Activated gamma-delta T cell treated with anti-CD3 and anti-CD28 coated beads, Interleukin-2, amount 50 U/mL, for 16 hours (primary cell): ENCODE measurements around the gene PTPRN2.
"Not testable (repeated sequence)": the region's sequence is repeated elsewhere in the genome, so short reads cannot be mapped to it uniquely, and the experiment has no call there.

Source experiments
- DNase-seq: peaks from one replicate; pipeline ENCODE4 v3.0.0-alpha.2; 2020; ENCODE audit warnings: low read depth

The PTPRN2 gene

DNA sequence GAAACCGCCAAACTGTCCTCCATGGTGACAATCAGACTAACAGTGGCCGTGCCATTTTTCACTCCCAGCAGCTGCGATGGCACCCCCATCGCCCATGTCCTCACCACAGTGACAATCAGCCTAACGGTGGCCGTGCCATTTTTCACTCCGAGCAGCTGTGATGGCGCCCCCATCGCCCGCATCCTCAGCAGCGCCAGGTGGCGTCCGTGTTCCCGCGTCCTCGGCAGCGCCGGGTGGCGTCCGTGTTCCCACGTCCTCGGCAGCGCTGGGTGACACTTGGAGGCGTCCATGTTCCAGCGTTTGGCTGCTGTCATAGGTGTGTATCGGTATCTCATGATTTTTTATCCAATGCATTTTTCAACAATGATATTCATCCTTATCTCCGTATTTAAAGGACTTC is 267.3 kb downstream of the PTPRN2 start:
- DNase-seq = no peak

DNA sequence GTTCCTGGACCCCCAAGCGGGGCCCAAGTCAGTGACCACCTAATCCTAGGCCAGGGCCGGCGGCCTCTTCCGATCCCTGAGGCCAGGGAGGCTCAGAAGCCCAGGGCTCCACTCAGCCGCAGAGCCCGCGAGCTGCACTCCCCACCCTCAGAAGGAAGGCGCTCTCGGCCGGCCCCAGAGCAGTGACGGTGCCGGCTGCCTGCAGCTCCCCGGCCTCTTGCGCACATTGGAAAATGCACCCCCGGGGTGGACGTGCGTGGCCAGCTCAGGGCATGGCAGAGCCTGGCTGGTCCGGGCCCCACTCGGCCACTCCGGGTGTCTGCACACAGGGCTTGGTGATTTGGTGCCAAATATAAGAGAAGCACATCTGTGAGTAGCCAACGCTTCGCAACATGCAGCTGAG is 269.1 kb downstream of the PTPRN2 start:
- no peak for DNase-seq

DNA sequence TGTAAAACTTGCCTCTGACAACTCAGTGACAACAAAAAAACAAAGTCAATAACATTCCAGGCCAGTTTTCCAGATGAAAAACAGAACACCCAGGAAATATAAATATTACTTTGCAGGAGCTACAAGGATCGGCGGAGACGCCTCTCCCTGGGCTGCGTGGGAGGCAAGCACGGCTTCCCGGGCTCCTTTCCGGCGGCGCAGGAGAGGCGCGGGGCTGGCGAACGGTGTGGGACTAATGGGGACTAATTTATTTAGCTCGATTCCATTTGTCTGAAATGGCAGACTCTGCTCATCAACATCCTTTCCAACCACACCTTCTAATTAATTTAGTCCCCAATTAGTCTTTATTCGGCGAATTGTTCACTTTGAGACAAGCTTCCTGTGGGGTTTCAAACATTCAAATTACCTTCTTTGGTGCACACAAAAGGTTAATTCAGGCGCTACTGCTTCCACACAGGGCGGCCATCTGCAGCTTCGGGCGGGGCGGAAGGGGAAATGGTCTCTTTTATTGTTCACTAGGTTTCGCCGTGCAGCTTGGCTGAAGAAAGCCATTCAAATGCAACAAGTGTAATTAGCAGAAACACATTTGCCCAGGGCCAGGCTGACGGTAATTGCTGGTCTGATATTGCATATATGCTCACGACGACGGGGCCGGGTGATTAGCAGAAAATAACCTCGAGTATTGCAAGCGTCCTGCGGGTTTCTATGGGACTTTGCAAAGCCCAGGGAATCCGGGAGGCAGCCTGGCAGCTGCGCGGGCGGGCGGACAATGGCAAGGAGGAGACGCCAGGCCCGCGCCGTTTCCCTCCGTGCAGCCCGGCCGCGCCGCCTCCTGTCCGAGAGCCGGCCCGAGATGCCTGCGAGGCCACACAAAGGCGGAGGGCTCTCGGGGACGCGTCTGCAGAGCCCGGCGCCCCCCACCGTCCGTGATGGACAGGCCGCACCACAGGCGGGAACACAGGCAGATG is 270.1 kb downstream of the PTPRN2 start:
- no peak for DNase-seq

DNA sequence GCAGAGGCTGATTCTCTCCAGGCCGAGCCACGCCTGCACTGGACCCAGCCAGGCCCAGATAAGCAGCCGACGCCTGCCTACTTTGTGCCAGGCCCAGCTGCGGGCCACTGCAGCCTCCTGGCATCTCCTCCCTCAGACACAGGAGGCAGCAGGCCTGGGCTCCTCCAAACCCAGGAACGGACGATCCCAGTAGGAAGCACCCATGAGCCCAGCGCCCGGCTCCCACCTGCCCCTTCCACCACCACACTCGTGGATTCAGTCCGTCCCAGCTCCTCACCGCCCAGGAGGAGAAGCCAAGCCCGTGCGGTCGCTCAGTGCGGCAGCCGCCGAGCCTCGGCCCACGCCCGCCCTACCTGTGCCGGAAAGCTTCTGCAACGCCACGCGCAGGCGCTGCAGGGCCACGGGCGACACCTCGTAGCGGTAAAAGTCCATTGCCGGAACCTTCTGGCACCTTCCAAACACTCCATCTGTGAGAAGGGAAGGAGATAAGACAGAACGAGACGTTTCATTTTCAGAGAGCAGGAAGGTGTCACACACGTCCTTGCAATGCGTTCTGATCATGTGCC is 271.1 kb downstream of the PTPRN2 start:
- no peak for DNase-seq

DNA sequence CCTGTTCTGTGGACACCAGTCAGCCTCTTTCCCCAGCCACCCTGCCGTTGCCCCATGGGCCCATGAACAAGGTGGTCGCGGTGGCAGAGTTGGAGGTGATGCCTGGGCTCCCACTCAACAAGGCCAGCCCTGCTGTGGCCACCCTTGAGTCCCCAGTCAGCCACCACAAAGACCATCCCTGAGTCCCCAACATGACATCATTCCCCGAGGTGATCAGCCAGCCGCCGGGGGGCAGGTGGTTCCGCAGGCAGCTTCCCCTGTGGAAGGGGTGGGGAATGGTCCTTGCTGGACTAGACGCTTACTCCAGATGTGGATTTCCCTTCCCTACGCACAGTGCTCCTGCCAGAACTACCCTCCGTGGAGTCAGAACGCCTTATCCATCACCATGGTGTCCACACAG is 271.7 kb downstream of the PTPRN2 start:
- DNase-seq = no peak

DNA sequence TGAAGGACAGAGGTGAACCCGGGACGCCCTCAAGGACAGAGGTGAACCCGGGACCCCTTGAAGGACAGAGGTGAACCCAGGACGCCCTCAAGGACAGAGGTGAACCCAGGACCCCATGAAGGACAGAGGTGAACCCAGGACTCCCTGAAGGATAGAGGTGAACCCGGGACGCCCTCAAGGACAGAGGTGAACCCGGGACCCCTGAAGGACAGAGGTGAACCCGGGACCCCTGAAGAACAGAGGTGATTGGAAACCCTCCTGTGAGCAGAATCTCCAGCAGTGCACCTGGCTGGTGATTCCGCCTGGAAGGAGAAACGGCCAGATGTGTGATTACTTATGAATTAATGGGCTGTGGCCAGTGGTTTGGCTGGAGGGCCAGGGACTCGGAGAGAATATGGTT is 272.3 kb downstream of the PTPRN2 start:
- no peak for DNase-seq

DNA sequence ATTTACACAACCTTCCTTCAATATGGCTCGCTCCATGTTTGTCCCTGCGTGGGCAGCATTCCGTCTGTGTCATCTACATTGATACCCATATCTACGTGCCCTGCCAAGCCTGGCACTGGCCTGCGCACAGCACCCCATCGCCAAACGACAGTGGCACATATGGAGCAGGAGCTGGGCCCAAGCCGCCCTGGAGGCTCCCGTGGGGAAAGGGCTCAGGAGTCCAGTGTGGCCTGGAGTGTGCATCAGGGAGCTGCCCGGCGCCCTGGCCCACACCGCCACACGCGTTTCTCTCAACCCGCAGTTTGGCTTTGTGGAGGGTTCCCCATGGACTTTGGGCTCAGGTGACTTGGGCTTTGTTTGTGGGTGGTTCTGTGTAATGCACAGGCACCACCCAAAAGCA is 273.2 kb downstream of the PTPRN2 start:
- DNase-seq = no peak

DNA sequence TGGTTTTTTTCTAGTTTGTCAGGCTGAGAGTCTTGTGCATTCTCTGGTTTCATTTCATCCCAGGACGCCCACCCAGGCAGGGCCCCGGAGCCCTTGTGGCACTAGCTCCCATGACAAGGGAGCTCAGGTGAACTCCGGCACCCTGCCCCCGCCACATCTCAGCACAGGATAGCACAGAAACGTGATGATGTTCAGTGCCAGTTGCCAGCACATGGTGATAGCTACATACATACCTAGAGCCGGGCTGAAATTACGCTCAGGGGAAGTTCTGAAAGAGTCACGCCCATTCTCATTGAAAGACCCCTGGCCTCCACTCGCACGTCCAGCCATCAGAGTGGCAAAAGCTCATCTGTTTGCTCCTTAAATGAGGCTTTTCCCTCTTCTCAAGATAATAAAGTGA is 273.7 kb downstream of the PTPRN2 start:
- DNase-seq = no peak

DNA sequence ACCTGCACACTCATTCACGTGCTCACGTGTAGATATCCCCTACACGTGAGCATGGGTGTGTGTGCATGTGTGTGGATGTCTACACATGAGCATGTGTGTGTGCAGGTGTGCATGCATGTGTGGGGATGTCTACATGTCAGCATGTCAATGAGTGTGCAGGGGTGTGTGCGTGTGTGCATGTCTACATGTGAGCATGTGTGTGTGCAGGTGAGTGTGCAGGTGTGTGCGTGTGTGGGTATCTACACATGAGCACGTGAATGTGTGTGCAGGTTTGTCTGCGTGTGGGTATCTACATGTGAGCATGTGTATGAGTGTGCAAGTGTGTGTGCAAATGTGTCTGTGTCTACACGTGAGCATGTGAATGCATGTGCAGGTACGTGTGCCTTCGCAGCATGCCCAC is 274.8 kb downstream of the PTPRN2 start:
- no peak for DNase-seq

DNA sequence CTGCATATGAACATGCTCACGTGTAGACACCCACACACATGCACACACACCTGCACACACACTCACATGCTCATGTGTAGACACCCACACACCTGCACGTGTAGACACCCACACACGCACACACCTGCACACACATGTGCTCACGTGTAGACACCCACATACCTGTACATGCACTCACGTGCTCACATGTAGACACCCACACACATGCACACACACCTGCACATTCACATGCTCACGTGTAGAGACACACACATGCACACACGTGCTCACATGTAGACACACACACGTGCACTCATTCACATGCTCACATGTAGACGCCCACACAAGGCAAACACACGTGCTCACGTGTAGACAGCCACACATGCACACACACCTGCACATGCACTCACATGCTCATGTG is 275.8 kb downstream of the PTPRN2 start:
- DNase-seq = no peak

DNA sequence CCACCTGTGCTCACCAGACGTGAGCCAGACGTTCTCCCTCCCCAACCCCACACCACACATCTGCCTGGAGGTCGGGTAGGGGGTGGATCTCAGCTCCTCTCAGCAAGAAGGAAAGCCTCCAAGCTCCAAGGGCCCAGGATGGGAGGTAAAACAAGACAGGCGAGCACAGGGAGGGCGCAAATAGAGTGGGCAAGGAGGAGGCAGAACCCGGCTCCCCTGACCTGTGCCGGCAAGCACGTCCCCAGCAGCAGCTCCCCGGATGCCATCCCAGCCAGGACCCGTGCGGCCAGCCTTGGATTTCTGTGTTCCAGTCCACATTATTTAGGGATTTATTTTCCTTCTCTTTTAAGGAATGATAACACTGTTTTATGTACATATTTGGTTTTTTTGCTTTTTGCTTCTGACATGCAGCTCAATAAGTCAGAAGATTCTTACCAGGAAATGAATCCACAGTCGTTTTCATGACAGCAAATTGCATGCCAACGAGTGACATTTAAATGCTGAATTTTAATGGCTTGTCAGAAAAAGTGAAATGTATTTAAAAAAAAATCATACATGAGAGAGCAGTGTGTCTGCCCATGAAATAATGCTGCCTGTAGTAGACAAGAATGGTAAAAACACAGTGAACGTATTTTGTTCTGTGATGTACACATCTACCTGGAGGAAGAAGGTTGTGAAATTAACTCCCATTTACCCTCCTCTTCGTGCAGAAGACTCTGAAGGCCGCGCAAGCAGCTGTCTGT is 276.5 kb downstream of the PTPRN2 start:
- DNase-seq = no peak

DNA sequence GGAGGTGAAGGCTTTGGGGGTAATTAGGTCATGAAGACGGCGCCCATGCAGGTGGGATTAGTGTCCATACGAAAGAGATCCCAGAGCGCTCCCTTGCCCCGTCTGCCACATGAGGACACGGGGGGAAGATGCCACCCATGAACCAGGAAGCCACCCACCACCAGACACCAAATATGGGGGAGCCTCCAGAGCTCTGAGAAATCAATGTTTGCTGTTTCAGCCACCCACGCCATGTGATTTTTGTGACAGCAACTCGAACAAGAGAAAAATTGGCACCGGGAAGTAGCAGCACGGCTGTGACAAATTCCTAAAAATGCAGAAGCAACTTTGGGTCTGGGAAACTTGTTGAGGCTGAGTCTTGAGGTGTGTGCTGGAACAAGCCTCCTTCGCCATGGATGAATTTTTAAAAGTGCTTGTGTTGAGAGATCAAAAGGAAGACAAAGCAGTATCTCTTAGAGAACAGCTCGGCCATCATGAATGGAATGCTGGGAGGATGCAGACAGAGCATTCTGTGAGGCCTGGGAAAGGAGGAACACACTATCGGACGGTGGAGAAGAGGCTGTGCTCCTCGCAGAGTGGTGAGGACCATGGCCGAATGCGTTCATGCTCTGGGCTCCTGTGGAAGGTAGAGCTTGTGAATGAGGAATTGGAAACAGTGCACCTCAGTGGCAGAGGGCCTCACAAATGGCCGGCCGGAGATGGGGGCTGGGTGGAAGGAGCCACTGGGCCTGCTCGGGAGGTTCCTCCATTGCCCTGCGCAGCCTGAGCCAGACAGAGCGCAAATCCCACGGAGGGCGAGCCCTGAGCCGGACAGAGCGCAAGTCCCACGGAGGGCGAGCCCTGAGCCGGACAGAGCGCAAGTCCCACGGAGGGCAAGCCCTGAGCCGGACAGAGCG is 277.5 kb downstream of the PTPRN2 start:
- DNase-seq = no peak

DNA sequence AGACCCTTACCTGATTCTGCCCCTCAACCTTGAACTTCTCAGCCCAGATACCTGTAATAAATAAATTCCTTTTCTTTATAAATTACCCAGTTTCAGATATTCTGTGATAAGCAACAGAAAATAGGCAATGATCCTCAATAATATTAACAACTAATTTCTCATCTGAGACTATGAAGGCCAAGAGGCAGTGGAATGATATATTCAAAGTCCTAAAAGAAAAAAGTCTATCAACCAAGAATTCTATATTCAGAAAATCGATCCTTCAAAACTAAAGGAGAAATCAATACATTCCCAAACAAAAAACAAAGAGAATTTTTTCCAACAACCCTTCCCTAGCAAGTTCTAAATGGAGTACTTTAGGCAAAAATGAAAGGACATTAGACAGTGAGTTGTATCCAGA is 279.6 kb downstream of the PTPRN2 start:
- DNase-seq = no peak

DNA sequence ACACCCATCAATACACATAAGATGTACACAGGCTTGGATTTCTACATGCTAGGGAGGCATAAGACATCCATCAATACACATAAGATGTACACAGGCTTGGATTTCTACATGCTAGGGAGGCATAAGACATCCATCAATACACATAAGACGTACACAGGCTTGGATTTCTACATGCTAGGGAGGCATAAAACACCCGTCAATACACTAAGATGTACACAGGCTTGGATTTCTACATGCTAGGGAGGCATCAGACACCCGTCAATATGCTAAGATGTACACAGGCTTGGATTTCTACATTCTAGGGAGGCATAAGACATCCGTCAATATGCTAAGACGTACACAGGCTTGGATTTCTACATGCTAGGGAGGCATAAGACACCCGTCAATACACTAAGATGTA is 283.6 kb downstream of the PTPRN2 start:
- not testable (repeated sequence) for DNase-seq

DNA sequence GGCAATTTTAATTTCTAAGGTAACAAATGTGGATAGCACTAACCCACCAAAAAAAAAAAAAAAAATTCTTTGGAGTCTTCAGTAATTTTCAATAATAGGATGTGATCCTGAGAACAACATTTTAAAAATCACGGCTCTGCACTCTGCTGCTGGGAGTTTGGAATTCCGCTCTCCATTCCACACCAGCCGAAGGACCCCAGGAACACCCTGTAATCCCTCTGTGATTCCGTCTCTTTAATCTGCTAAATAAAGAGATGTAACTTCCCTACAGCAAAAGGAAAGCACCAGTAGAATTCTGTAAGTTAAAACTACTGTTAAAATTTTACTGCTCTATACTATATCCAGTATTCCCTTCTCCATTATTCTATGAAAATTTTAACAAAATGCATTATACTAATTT is 284.5 kb downstream of the PTPRN2 start:
- no peak for DNase-seq

DNA sequence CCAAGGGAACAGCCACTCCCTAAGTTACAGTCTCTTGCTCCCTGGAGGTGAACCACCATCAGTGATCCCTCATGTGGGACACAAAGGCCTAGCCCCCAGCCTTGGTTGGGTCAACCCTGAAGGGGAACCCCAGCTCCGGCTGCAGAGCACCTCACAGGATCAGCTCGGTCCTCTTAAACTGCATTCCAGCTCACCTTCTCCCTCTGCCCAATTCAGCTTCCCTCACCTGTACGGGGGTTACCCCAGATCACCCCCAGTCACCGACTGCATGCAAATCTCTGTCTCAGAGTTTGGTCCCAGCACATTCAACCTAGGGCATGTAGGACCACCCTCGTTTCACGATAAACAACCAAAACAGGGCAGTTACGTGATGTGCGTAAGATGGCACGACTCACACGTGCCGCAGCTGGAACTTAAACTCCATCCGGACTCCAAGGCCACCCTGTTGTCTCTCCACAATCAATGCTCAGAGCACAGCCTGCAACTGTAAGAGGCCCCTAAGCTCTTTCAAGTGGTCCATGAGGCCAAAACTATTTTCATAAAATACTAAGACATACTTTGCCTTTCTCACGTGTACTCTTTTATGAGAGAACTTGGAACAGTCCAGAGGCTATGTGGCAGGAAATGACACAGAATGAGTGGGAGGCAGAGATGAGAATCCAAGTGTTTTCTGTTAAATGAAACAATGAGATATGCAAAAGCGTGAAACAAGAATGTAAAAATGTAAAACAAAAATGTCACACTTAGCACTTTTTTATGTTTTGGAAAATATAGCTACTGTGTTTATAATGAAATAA is 285.2 kb downstream of the PTPRN2 start:
- no peak for DNase-seq

DNA sequence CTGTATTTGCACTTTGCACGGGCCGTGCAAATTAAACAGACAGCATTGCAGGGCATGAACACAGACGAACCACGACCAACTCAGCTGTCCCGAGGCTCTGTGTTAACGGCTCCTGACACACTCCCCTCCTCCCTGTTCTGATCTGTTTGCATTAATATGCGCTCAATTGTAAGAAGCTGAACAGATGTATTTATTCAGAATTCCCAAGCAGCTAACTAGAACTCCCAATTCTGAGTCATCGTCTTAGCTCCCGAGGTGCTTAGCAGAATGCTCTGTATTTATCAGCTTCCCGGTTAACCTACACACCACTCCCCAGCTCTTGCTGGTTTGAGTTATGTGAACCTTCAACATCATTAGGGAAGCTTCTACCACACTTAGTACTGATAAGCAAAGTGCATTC is 286.4 kb downstream of the PTPRN2 start:
- no peak for DNase-seq

DNA sequence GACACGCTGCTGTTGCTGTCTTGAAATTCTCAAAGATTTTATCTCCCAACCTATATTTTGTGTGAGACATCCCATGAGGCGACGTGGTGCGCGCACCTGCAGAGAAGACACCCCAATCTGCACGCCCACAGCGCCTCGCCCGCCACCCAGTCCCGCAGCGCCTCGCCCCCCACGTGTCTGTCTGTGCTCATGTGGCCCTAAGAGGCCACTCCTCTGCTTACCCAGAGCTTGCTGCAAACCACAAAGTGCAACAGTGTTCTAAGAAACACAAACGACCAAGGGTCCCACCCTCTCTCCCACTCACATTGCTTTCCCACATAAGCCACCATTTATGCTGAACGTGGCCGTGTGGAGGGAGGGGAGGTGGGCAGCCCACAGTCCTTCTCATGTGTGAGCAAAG is 287.2 kb downstream of the PTPRN2 start:
- DNase-seq = no peak

DNA sequence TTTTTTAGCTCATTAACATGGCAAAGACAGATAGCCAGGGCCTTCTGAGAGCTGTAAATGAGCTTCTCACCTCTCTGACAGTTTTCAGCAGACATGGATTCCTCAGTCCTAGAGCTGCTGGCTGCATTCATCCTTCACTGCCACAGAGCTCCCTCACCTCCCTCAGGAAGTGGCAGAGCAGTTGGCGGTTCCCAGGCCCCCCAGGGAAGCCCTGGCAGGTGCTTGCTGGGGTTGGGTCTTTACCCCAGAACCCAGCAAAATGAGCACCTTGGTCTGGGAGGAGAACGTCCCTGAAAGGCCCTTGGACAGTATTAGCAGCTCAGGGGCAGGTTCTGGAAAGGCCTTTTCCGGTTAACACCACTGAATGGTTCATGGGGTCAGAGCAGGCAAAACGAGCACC is 288.0 kb downstream of the PTPRN2 start:
- no peak for DNase-seq

DNA sequence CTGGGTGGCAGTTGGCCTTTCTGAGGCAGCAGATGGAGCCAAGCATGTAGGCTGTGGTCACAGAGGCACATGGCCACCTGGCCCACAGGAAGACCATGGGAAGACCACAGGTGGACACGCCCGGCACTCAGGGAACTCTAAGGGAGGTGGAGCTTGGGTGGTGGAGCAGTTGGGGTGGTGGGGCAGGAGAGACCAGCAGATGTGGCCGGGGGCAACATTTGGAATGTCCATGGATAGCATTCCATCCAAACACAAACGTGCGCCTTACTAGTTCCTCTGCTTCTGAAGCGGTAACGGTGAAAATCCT is 290.9 kb downstream of the PTPRN2 start:
- no peak for DNase-seq
